Fibroblast of lung (primary cell): ENCODE data around the gene PBX4.

ENCODE experiments used
- EZH2 ChIP-seq: IDR thresholded peaks from 2 replicates; pipeline ENCODE4 v1.5.1; 2012; ENCODE audit warnings: low read length, control low read depth, mild to moderate bottlenecking; ENCODE audit errors: missing control alignments
- TF ChIP-seq, protein P1 (sequence below), 2 donors: IDR thresholded peaks in 1 of 2; conservative IDR thresholded peaks in 1 of 2; 1 replicate in 1 of 2; 2 replicates in 1 of 2; pipeline ENCODE4 v1.5.1; 2011 to 2012; ENCODE audit warnings: low read length in 2 of 2, control low read depth in 1 of 2, inconsistent platforms in 1 of 2, low read depth in 1 of 2, mild to moderate bottlenecking in 1 of 2

DNA sequence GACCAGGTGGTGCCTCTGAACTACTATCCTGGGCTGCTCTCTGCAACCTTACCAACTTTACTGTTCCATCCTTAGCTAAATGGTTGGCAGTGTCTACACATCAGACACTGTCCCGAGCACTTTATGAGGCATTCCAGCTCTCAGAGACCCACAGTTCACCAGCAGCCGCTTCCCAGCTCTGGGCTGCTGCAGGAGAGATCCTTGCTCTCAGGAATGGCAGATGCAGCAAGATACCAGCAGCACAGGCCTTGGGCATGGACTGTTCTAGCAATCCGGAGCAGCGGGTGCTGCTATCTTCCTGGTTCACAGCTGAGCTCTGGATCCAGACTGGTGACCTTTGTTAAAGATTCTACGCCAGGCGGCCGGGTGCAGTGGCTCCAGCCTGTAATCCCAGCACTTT, 12.9 kb upstream of the PBX4 start:
- TF ChIP-seq, protein P1, sequence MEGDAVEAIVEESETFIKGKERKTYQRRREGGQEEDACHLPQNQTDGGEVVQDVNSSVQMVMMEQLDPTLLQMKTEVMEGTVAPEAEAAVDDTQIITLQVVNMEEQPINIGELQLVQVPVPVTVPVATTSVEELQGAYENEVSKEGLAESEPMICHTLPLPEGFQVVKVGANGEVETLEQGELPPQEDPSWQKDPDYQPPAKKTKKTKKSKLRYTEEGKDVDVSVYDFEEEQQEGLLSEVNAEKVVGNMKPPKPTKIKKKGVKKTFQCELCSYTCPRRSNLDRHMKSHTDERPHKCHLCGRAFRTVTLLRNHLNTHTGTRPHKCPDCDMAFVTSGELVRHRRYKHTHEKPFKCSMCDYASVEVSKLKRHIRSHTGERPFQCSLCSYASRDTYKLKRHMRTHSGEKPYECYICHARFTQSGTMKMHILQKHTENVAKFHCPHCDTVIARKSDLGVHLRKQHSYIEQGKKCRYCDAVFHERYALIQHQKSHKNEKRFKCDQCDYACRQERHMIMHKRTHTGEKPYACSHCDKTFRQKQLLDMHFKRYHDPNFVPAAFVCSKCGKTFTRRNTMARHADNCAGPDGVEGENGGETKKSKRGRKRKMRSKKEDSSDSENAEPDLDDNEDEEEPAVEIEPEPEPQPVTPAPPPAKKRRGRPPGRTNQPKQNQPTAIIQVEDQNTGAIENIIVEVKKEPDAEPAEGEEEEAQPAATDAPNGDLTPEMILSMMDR (conservative IDR thresholded peaks at IDR 0.05 in 1 of 2, IDR thresholded peaks at IDR 0.05 in 1 of 2; ENCODE audit: low read depth in 1 of 2, low read length in 2 of 2): no peak
- TF ChIP-seq EZH2: no peak
